GM23338 (cell line): ENCODE results near the gene POU3F1. TPM values are rescaled to one million over a fixed set of nuclear protein-coding genes. Genes with fewer than 3 reads are reported as not detected.

Experiments used
- ATAC-seq: fragments of 200-7000 bp; cut with Tn5 transposase; 3 replicates; pipeline ENCODE4 v1.9.1; 2020
- DNase-seq: peaks from one replicate; pipeline ENCODE4 v3.0.0-alpha.2; 2015; ENCODE audit warnings: low spot score
- H2AFZ ChIP-seq: fragments of 200-600 bp; sonication (generic); 2 replicates; pipeline ENCODE4 v1.8.0; 2016; ENCODE audit warnings: antibody characterized with exemption, mild to moderate bottlenecking, moderate library complexity
- H3F3A ChIP-seq: fragments of 200-600 bp; sonication (generic); replicated peaks from 2 replicates; pipeline ENCODE4 v1.8.0; 2017; ENCODE audit warnings: antibody characterized with exemption, mixed run types, low read depth
- H3K27ac ChIP-seq: fragments of 200-600 bp; sonication (generic); 2 replicates; pipeline ENCODE4 v1.6.1; 2016; ENCODE audit warnings: low read depth
- H3K27me3 ChIP-seq: fragments of 200-600 bp; sonication (generic); 2 replicates; pipeline ENCODE4 v1.8.0; 2016; ENCODE audit warnings: mild to moderate bottlenecking, mixed run types, moderate library complexity; ENCODE audit not compliant: insufficient read depth
- H3K36me3 ChIP-seq: fragments of 200-600 bp; sonication (generic); 2 replicates; pipeline ENCODE4 v1.8.0; 2016; ENCODE audit warnings: mild to moderate bottlenecking; ENCODE audit not compliant: insufficient read depth
- H3K4me1 ChIP-seq: fragments of 200-600 bp; sonication (generic); 2 replicates; pipeline ENCODE4 v1.8.0; 2016; ENCODE audit warnings: mild to moderate bottlenecking, moderate library complexity; ENCODE audit not compliant: insufficient read depth
- H3K4me2 ChIP-seq: fragments of 200-600 bp; sonication (generic); 2 replicates; pipeline ENCODE4 v1.7.1; 2017; ENCODE audit warnings: mixed run types
- H3K4me3 ChIP-seq: fragments of 200-600 bp; sonication (generic); 2 replicates; pipeline ENCODE4 v1.6.1; 2016; ENCODE audit warnings: mixed run types
- H3K79me2 ChIP-seq: fragments of 200-600 bp; sonication (generic); replicated peaks from 2 replicates; pipeline ENCODE4 v1.8.0; 2017; ENCODE audit warnings: mild to moderate bottlenecking; ENCODE audit not compliant: insufficient read depth
- H3K9me2 ChIP-seq: fragments of 200-600 bp; sonication (generic); 2 replicates; pipeline ENCODE4 v1.8.0; 2017; ENCODE audit not compliant: insufficient read depth
- H4K20me1 ChIP-seq: fragments of 200-600 bp; sonication (generic); replicated peaks from 2 replicates; pipeline ENCODE4 v1.8.0; 2017; ENCODE audit warnings: mild to moderate bottlenecking; ENCODE audit not compliant: insufficient read depth
- H3K27ac Mint-ChIP-seq: 2 replicates; pipeline ENCODE4 v1.8.0; 2020; ENCODE audit warnings: inconsistent platforms, mild to moderate bottlenecking, moderate library complexity, mixed read lengths
- H3K27me3 Mint-ChIP-seq: 3 replicates; pipeline ENCODE4 v1.8.0; 2022; ENCODE audit warnings: low read depth, mild to moderate bottlenecking, moderate library complexity, mixed read lengths, inconsistent platforms; ENCODE audit not compliant: insufficient read depth, poor library complexity
- H3K36me3 Mint-ChIP-seq: 3 replicates; pipeline ENCODE4 v1.8.0; 2021; ENCODE audit warnings: low read depth, mild to moderate bottlenecking, inconsistent platforms, moderate library complexity, mixed read lengths
- H3K4me1 Mint-ChIP-seq: 3 replicates; pipeline ENCODE4 v1.8.0; 2020; ENCODE audit warnings: mild to moderate bottlenecking, inconsistent platforms, mixed read lengths
- H3K4me3 Mint-ChIP-seq: 3 replicates; pipeline ENCODE4 v1.8.0; 2021; ENCODE audit warnings: moderate library complexity, mild to moderate bottlenecking, inconsistent platforms, mixed read lengths
- H3K9me3 Mint-ChIP-seq: 3 replicates; pipeline ENCODE4 v1.8.0; 2020; ENCODE audit warnings: moderate library complexity, mild to moderate bottlenecking, inconsistent platforms, mixed read lengths
- CREB1 ChIP-seq: fragments of 250-450 bp; sonication (Bioruptor Pico); IDR thresholded peaks from 2 replicates; pipeline ENCODE4 v1.5.0; 2020; ENCODE audit warnings: low read depth, mild to moderate bottlenecking, moderate library complexity
- CTCF ChIP-seq, 2 experiments: fragments of 200-600 bp in 1 of 2; sonication (generic) in 1 of 2; conservative IDR thresholded peaks; 2 replicates each; pipeline versions ENCODE4 v1.5.1 to v1.6.1; 2016 to 2017; ENCODE audit warnings: antibody characterized with exemption in 2 of 2, low read depth in 2 of 2, mild to moderate bottlenecking in 2 of 2, moderate library complexity in 1 of 2
- ETS1 ChIP-seq: IDR thresholded peaks from 2 replicates; pipeline ENCODE4 v1.6.1; 2016; ENCODE audit warnings: antibody characterized with exemption
- EZH2 ChIP-seq: fragments of 200-600 bp; sonication (generic); IDR thresholded peaks from one replicate; pipeline ENCODE4 v1.8.0; 2017; ENCODE audit warnings: antibody characterized with exemption, mild to moderate bottlenecking, low read depth; ENCODE audit not compliant: unreplicated experiment
- EZH2phosphoT487 ChIP-seq: fragments of 200-600 bp; sonication (generic); IDR thresholded peaks from one replicate; pipeline ENCODE4 v1.8.1; 2018; ENCODE audit warnings: antibody characterized with exemption; ENCODE audit not compliant: unreplicated experiment
- JUNB ChIP-seq: IDR thresholded peaks from one replicate; pipeline ENCODE4 v1.6.1; 2016; ENCODE audit warnings: antibody characterized with exemption; ENCODE audit not compliant: unreplicated experiment
- NANOG ChIP-seq: IDR thresholded peaks from 2 replicates; pipeline ENCODE4 v1.6.1; 2016; ENCODE audit warnings: antibody characterized with exemption, borderline replicate concordance
- POLR2AphosphoS5 ChIP-seq: IDR thresholded peaks from 2 replicates; pipeline ENCODE4 v1.6.1; 2016; ENCODE audit warnings: antibody characterized with exemption, low read depth
- STAT1 ChIP-seq: IDR thresholded peaks from one replicate; pipeline ENCODE4 v1.6.1; 2016; ENCODE audit warnings: antibody characterized with exemption; ENCODE audit not compliant: unreplicated experiment
- ZNF114 ChIP-seq: fragments of 250-450 bp; sonication (Bioruptor Pico); IDR thresholded peaks from 2 replicates; pipeline ENCODE4 v1.5.0; 2020; ENCODE audit warnings: mild to moderate bottlenecking, moderate library complexity
- ZNF462 ChIP-seq: fragments of 250-450 bp; sonication (Bioruptor Pico); IDR thresholded peaks from 2 replicates; pipeline ENCODE4 v1.5.0; 2020; ENCODE audit warnings: mild to moderate bottlenecking, moderate library complexity
- polyA plus RNA-seq: library from polyadenylated mRNA; unstranded; fragments of >200 nt; fragmentation: Nextera tagmentation; extraction: Ambion mirVana; gene quantifications from 2 replicates; pipeline ENCODE4 v1.2.1, GENCODE V29; 2016
- total RNA-seq: library from RNA; depleted of rRNA; stranded (reverse); fragments of >200 nt; shearing (Covaris generic); gene quantifications from 2 replicates; pipeline ENCODE4 v1.2.3, GENCODE V29; 2014

Gene POU3F1
- total and polyA plus RNA-seq, 2 experiments from 2014 or later = 3.6 to 11.5 TPM

GRCh38 chr1:38079019-38079418 is 32.4 kb upstream of the POU3F1 start (continued):
- TF ChIP-seq ETS1 (no peak), EZH2 (no peak), EZH2phosphoT487 (no peak), NANOG (no peak)

DNA sequence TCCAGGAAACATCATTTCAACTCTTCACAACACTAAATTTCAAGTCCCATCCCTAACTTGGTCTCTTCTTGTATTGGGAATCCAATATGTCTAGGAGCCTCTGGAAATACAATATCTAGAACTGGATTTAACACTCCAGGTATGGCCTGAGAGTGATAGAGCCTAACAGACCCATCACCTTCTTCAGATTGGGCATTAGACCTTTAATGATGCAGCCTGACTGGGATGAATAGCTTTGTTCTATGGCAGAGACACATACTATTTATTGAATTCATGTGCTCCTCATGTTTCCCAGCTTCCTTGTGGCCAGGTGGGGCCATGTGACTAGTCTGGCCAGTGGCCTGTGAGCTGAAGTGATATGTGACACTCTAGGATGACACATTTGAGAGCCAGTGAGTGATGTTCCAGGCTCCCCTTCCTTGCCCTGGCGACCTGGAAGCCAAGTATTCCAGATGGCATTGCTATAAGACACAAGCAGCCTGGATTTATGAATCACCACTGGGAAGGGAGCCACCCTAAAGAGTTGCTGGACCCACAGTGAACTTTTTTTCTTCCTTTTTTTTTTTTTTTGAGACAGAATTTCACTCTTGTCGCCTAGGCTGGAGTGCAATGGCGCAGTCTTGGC is 31.0 kb upstream of the POU3F1 start:
- Mint-ChIP-seq H3K27me3 (peaks cover 3% of the 10 kb centered on the region), H3K27ac (no peak overlapping the region), H3K9me3 (no peaks in the 10 kb centered on the region), H3K36me3 (peaks cover 3% of the 10 kb centered on the region; the same call in 1 of the 3 replicates), H3K4me1 (peaks cover 38% of the 10 kb centered on the region), H3K4me3 (no peak overlapping the region)
- Histone ChIP-seq H3K4me2 (no peak overlapping the region), H3K4me1 (peaks cover 27% of the 10 kb centered on the region), H4K20me1 (no peaks in the 10 kb centered on the region; the same call in 1 of the 2 replicates), H2AFZ (no peak overlapping the region), H3K27me3 (no peaks in the 10 kb centered on the region), H3K36me3 (no peaks in the 10 kb centered on the region), H3F3A (0 out of 2 replicates have a peak, but pooled peaks cover 8% of the 10 kb centered on the region), H3K27ac (no peak overlapping the region), H3K79me2 (no peaks in the 10 kb centered on the region), H3K4me3 (no peak overlapping the region), H3K9me2 (no peaks in the 10 kb centered on the region)
- ATAC-seq (no peak), DNase-seq (no peak)
- TF ChIP-seq CTCF (conservative IDR thresholded peaks at IDR 0.05; ENCODE audit: low read depth in 2 of 2) (no peak), EZH2 (no peak), ZNF114 (CRISPR knock-in tag) (no peak), CREB1 (CRISPR knock-in tag) (no peak), NANOG (no peak), POLR2AphosphoS5 (no peak), ETS1 (no peak), ZNF462 (CRISPR knock-in tag) (no peak), EZH2phosphoT487 (no peak), STAT1 (no peak), JUNB (no peak)
